ENCODE measurements around the gene TMIGD2.
A peak's percentile ranks its signal among the peaks of the same experiment; 100 is the strongest.
"Not testable (repeated sequence)": the region's sequence is repeated elsewhere in the genome, so short reads cannot be mapped to it uniquely, and the experiment has no call there.

TMIGD2 gene

DNA sequence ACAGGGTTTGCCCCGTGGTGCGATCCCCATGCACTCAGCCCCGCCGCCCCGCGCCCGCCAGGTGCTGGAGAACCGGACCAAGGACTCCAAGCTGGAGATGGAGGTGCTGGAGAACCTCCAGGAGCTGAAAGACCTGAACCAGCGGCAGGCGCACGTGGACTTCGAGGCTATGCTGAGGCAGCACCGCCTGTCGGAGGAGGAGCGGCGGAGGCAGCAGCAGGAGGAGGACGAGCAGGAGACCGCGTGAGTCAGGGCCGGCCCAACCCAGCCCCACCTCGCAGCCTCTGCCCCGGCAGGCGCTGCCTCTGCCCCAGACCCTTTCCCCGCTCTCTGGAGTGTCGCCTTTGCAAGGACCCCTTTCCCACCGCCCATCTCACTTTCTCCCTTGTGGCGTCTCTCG lies 44.0 kb downstream of the TMIGD2 start:
- WGBS (ENCODE audit: insufficient coverage): 97% methylated on average over 28 of the region's 28 CpGs
- ChIA-PET POLR2A (no interaction called here), CTCF (interaction anchor here (1.3 to 3.5 kb wide), 2 partner anchors 9 kb away, joined by 4 to 8 read pairs; no protein-coding TSS in a partner anchor)
- peaks cover 0 to 13% (median 7%) of the 10 kb centered on the region in 5 experiments for H3K9me3 ChIP-seq (ENCODE audit: control extremely low read depth in 1 of 5, control insufficient read depth in 4 of 5, insufficient read depth in 2 of 5, low read depth in 1 of 5, low read length in 4 of 5)
- H3K36me3 ChIP-seq (ENCODE audit: control insufficient read depth in 4 of 4, insufficient read depth in 4 of 4, low read length in 3 of 4): peaks cover 21 to 73% (median 54%) of the 10 kb centered on the region in 4 experiments
- H3K4me3 ChIP-seq (ENCODE audit: control insufficient read depth in 1 of 7, extremely low read depth in 1 of 7, insufficient read depth in 4 of 7, low read depth in 2 of 7, low read length in 6 of 7): no peak overlapping the region
- DNase-seq: no peak
- H3K27ac ChIP-seq (ENCODE audit: insufficient read depth in 1 of 2, low read depth in 1 of 2, low read length in 2 of 2, poor library complexity in 1 of 2, severe bottlenecking in 2 of 2): no peak overlapping the region
- H3K27me3 ChIP-seq (replicated peaks in 2 of 5; ENCODE audit: control insufficient read depth in 4 of 5, insufficient read depth in 5 of 5, low read length in 4 of 5): no peaks in the 10 kb centered on the region
- peaks cover 0 to 12% (median 0%) of the 10 kb centered on the region in 4 experiments for H3K4me1 ChIP-seq (ENCODE audit: control extremely low read depth in 1 of 4, control insufficient read depth in 4 of 4, insufficient read depth in 4 of 4, low read length in 3 of 4)

DNA sequence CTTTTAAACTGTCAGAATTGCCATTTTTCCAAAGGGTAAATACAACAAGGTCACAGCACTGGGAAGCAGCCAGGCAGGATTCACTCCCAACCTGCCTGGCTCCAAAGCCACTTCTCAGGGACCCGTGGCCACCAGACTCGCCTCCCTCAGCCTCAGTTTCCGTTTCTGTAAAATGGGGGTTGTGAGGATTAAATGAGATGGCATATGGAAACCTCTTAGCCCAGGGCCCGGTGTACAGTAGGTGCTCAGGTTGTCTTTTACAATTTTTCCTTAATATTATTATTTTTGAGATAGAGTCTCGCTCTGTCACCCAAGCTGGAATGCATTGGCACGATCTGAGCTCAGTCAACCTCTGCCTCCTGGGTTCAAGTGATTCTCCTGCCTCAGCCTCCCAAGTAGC lies 45.2 kb downstream of the TMIGD2 start:
- H3K4me3 ChIP-seq (ENCODE audit: control insufficient read depth in 1 of 7, extremely low read depth in 1 of 7, insufficient read depth in 4 of 7, low read depth in 2 of 7, low read length in 6 of 7): no peak overlapping the region
- H3K27me3 ChIP-seq (replicated peaks in 2 of 5; ENCODE audit: control insufficient read depth in 4 of 5, insufficient read depth in 5 of 5, low read length in 4 of 5): no peaks in the 10 kb centered on the region
- ChIA-PET CTCF (interaction anchor here (1.4 to 3.5 kb wide), 2 partner anchors 10 to 87 kb away, joined by 3 to 8 read pairs; partner anchors contain the start of gene MPND), POLR2A (no interaction called here)
- peaks cover 21 to 74% (median 54%) of the 10 kb centered on the region in 4 experiments for H3K36me3 ChIP-seq (ENCODE audit: control insufficient read depth in 4 of 4, insufficient read depth in 4 of 4, low read length in 3 of 4)
- 100% methylated on average over 2 of the region's 6 CpGs for WGBS (ENCODE audit: insufficient coverage)
- peaks cover 0 to 12% (median 0%) of the 10 kb centered on the region in 4 experiments for H3K4me1 ChIP-seq (ENCODE audit: control extremely low read depth in 1 of 4, control insufficient read depth in 4 of 4, insufficient read depth in 4 of 4, low read length in 3 of 4)
- H3K9me3 ChIP-seq (ENCODE audit: control extremely low read depth in 1 of 5, control insufficient read depth in 4 of 5, insufficient read depth in 2 of 5, low read depth in 1 of 5, low read length in 4 of 5): peaks cover 0 to 15% (median 7%) of the 10 kb centered on the region in 5 experiments
- DNase-seq: no peak
- H3K27ac ChIP-seq (ENCODE audit: insufficient read depth in 1 of 2, low read depth in 1 of 2, low read length in 2 of 2, poor library complexity in 1 of 2, severe bottlenecking in 2 of 2): no peak overlapping the region

DNA sequence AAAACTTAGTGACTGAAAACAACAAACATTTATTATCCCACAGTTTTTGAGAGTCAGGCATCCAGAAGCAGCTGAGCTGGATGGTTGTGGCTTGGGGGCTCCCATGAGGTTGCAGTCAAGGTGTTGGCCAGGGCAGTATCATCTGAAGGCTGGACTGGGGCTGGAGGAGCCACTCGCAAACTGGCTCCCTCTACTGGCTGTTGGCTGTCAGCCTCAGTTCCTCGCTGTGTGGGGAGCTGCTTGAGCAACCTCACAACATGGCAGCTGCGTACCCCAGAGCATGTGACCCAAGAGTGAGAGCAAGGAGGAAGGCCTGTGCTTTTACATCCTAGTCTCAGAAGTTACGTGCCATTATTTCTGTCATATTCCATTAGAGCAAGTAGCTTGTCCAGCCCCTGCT lies 45.6 kb downstream of the TMIGD2 start:
- no peaks in the 10 kb centered on the region for H3K27me3 ChIP-seq (replicated peaks in 2 of 5; ENCODE audit: control insufficient read depth in 4 of 5, insufficient read depth in 5 of 5, low read length in 4 of 5)

DNA sequence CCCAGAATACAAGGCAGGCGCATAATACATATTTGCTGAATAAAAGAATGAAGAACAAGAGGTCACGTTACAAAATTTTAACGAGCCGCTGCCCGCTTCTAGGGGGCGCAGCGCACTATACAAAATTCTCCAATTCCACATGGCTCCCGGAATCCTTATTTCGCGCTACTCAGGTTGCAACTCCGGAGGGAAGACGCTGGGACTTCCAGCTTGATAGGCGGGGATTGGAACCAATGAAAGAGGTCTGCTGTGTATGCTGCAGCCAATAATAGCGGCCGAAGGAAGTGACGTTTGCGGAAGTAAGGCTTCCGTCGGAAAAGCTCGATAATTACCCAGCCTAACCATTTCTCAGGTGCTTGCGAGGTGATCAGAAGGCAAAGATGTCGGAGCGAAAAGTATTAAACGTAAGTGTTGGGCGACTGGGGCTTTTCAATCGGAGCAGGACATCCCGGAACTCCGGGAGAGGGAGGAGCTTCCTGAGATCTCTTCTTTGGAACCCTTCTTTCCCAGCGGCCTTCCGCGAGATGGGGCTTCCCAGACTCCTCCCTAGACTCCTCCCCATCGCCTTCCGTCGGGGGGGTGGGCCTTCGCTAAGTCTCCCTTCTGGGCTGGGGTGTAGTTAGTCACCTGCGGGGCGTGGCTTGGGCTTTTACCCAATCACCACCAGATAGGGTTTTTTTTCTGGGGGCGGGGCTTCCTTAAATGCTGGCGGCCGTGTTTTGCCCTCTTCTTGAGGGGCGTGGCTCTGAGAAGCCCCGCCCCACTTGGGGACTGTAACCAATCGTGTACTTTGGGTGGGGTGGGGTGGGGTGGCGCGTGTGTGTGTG lies 55.2 kb downstream of the TMIGD2 start, which contains the start of gene YJU2:
Gene YJU2 (plus strand): TSS at position 314 of the 827 bp plus-strand sequence. CDS start 67 bp downstream, at position 381.
- ChIA-PET CTCF (interaction anchor here (0.7 to 1.2 kb wide), 6 partner anchors 14 to 105 kb away, joined by 3 to 7 read pairs (median 3); no protein-coding TSS in a partner anchor), POLR2A (interaction anchor here (0.6 to 1.2 kb wide), 5 partner anchors 16 to 413 kb away, joined by 3 to 6 read pairs (median 3); no protein-coding TSS in a partner anchor)
- DNase-seq: peak; percentile 100
- peak within 1 kb of the TSS; percentile 90 to 100 (median 95) for H3K4me3 ChIP-seq (ENCODE audit: control insufficient read depth in 1 of 7, extremely low read depth in 1 of 7, insufficient read depth in 4 of 7, low read depth in 2 of 7, low read length in 6 of 7)
- H3K27ac ChIP-seq (ENCODE audit: insufficient read depth in 1 of 2, low read depth in 1 of 2, low read length in 2 of 2, poor library complexity in 1 of 2, severe bottlenecking in 2 of 2): peak within 1 kb of the TSS; percentile 99
- peaks cover 2 to 32% (median 28%) of the 10 kb centered on the region in 4 experiments for H3K36me3 ChIP-seq (ENCODE audit: control insufficient read depth in 4 of 4, insufficient read depth in 4 of 4, low read length in 3 of 4)
- no peaks in the 10 kb centered on the region for H3K27me3 ChIP-seq (replicated peaks in 2 of 5; ENCODE audit: control insufficient read depth in 4 of 5, insufficient read depth in 5 of 5, low read length in 4 of 5)
- 0% methylated on average over 22 of the region's 45 CpGs for WGBS (ENCODE audit: insufficient coverage)
- peaks cover 6 to 15% (median 11%) of the 10 kb centered on the region in 4 experiments for H3K4me1 ChIP-seq (ENCODE audit: control extremely low read depth in 1 of 4, control insufficient read depth in 4 of 4, insufficient read depth in 4 of 4, low read length in 3 of 4)
- peaks cover 0 to 1% (median 0%) of the 10 kb centered on the region in 5 experiments for H3K9me3 ChIP-seq (ENCODE audit: control extremely low read depth in 1 of 5, control insufficient read depth in 4 of 5, insufficient read depth in 2 of 5, low read depth in 1 of 5, low read length in 4 of 5)

More for the DNA sequence above, 45.6 kb downstream of the TMIGD2 start:
- CTCF ChIA-PET: interaction anchor here (1.4 to 3.5 kb wide), 2 partner anchors 10 to 88 kb away, joined by 3 to 8 read pairs; partner anchors contain the start of gene MPND
- peak in 2 of 3 donors; percentile 55 to 59 for DNase-seq
- Histone ChIP-seq H3K36me3 (ENCODE audit: control insufficient read depth in 4 of 4, insufficient read depth in 4 of 4, low read length in 3 of 4) (peaks cover 21 to 77% (median 56%) of the 10 kb centered on the region in 4 experiments), H3K27ac (ENCODE audit: insufficient read depth in 1 of 2, low read depth in 1 of 2, low read length in 2 of 2, poor library complexity in 1 of 2, severe bottlenecking in 2 of 2) (no peak overlapping the region), H3K9me3 (ENCODE audit: control extremely low read depth in 1 of 5, control insufficient read depth in 4 of 5, insufficient read depth in 2 of 5, low read depth in 1 of 5, low read length in 4 of 5) (peaks cover 0 to 15% (median 7%) of the 10 kb centered on the region in 5 experiments), H3K4me1 (ENCODE audit: control extremely low read depth in 1 of 4, control insufficient read depth in 4 of 4, insufficient read depth in 4 of 4, low read length in 3 of 4) (peaks cover 0 to 12% (median 0%) of the 10 kb centered on the region in 4 experiments), H3K4me3 (ENCODE audit: control insufficient read depth in 1 of 7, extremely low read depth in 1 of 7, insufficient read depth in 4 of 7, low read depth in 2 of 7, low read length in 6 of 7) (no peak overlapping the region)
- POLR2A ChIA-PET: no interaction called here
- whole genome bisulfite sequencing (ENCODE audit: insufficient coverage): 100% methylated on average over 3 of the region's 4 CpGs

GRCh38 chr19:4245938-4246337 lies 56.3 kb downstream of the TMIGD2 start:
- no CpG with 5 or more reads among the region's 6 CpGs for WGBS (ENCODE audit: insufficient coverage)
- CTCF ChIA-PET; DNase-seq; H3K9me3 ChIP-seq (ENCODE audit: control extremely low read depth in 1 of 5, control insufficient read depth in 4 of 5, insufficient read depth in 2 of 5, low read depth in 1 of 5, low read length in 4 of 5); POLR2A ChIA-PET; H3K27me3 ChIP-seq (replicated peaks in 2 of 5; ENCODE audit: control insufficient read depth in 4 of 5, insufficient read depth in 5 of 5, low read length in 4 of 5): not testable (repeated sequence)
- Histone ChIP-seq H3K36me3 (ENCODE audit: control insufficient read depth in 4 of 4, insufficient read depth in 4 of 4, low read length in 3 of 4) (peaks cover 2 to 25% (median 19%) of the 10 kb centered on the region in 4 experiments), H3K27ac (ENCODE audit: insufficient read depth in 1 of 2, low read depth in 1 of 2, low read length in 2 of 2, poor library complexity in 1 of 2, severe bottlenecking in 2 of 2) (peak overlapping the region in 1 of 2 experiments; percentile 99), H3K4me1 (ENCODE audit: control extremely low read depth in 1 of 4, control insufficient read depth in 4 of 4, insufficient read depth in 4 of 4, low read length in 3 of 4) (peaks cover 6 to 15% (median 11%) of the 10 kb centered on the region in 4 experiments), H3K4me3 (ENCODE audit: control insufficient read depth in 1 of 7, extremely low read depth in 1 of 7, insufficient read depth in 4 of 7, low read depth in 2 of 7, low read length in 6 of 7) (peak overlapping the region in 1 of 7 experiments; percentile 93)
